Measurements from ENCODE around the gene COPE.

Gene COPE

DNA sequence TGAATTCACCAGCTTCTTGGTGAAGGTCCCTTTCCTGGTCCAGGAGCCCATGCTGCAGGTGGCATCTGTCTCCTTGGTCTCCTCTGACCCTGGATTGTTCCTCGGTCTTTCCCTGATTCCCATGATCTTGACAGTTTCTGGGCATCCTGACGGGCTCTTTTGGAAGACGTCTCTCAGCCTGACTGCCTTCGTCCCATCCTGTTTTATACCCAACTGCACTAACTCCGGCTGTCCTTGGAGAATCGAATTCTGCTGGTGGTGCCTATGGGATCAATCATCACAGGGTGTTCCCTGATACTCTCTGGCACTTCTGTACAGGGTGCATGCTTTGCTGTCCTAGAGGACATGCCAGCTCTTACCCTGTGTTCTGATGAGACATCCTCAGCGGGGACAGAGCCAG lies 42.3 kb downstream of the COPE start:
- DNase-seq (ENCODE audit: insufficient read length, low spot score) = no peak
- FAIRE-seq = no peak
- TF ChIP-seq, protein P1, sequence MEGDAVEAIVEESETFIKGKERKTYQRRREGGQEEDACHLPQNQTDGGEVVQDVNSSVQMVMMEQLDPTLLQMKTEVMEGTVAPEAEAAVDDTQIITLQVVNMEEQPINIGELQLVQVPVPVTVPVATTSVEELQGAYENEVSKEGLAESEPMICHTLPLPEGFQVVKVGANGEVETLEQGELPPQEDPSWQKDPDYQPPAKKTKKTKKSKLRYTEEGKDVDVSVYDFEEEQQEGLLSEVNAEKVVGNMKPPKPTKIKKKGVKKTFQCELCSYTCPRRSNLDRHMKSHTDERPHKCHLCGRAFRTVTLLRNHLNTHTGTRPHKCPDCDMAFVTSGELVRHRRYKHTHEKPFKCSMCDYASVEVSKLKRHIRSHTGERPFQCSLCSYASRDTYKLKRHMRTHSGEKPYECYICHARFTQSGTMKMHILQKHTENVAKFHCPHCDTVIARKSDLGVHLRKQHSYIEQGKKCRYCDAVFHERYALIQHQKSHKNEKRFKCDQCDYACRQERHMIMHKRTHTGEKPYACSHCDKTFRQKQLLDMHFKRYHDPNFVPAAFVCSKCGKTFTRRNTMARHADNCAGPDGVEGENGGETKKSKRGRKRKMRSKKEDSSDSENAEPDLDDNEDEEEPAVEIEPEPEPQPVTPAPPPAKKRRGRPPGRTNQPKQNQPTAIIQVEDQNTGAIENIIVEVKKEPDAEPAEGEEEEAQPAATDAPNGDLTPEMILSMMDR (IDR thresholded peaks at IDR 0.05; ENCODE audit: insufficient read depth, missing control alignments) = no peak

DNA sequence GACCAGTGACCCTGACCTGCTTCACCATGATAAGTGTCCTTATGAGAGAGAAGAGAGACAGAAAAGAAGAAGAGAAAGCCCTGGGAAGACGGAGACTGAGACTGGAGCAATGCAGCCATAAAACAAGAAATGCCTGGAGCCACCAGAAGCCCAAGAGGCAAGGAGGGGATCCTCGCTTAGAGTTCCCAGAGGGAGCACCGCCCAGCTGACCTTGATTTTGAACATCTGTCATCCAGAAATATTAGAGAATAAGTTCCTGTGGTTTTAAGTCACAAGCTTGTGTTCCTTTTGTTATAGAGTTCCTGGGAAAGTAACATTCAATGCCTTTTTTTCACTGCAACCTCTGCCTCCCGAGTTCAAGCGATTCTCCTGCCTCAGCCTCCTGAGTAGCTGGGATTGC lies 43.5 kb downstream of the COPE start:
- TF ChIP-seq, protein P1 (IDR thresholded peaks at IDR 0.05; ENCODE audit: insufficient read depth, missing control alignments) = no peak
- DNase-seq (ENCODE audit: insufficient read length, low spot score) = no peak
- no peak for FAIRE-seq

- TF ChIP-seq, protein P1 (IDR thresholded peaks at IDR 0.05; ENCODE audit: insufficient read depth, missing control alignments) = no peak
- DNase-seq (ENCODE audit: insufficient read length, low spot score) = peak; percentile 82
- FAIRE-seq = peak; percentile 66
These were observed 47.6 kb downstream of the COPE start for GRCh38 chr19:18871543-18871942.

DNA sequence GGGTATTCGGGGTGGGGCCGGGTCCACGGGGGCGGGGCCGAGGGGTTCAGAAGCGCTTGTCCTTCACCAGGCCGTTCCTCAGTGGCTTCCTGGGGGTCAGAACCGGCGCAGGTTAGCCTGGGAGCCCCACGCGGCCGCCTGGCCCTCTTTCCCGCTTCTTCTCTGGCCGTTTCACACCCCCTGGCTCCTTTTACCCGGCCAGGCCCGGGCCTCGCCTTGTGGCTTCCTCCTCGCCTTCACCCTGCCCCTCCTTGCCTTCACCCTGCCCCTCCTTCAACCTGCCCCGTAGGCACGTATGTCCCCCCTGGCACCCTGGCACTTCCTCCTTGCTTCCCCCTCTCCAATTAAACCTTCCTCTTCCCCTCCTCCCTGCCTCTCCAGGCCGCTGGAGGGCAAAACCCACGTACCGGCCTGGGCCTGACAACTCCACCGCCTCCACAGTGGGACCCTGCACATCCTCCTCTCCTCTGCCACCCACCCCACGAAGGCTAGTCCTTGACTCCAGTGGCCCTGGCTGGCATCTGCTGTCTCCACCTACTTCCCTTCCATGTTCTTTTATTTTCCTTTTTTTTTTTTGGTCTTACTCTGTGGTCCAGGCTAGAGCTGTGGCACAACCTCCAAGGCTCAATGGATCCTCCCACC lies 48.5 kb downstream of the COPE start:
- TF ChIP-seq, protein P1 (IDR thresholded peaks at IDR 0.05; ENCODE audit: insufficient read depth, missing control alignments) = no peak
- DNase-seq (ENCODE audit: insufficient read length, low spot score) (no peak), FAIRE-seq (no peak)

- TF ChIP-seq, protein P1 (IDR thresholded peaks at IDR 0.05; ENCODE audit: insufficient read depth, missing control alignments) = no peak
- FAIRE-seq = no peak
- no peak for DNase-seq (ENCODE audit: insufficient read length, low spot score)
These were observed 49.2 kb downstream of the COPE start for GRCh38 chr19:18869781-18870530.

GRCh38 chr19:18869023-18869618 lies 50.1 kb downstream of the COPE start:
- FAIRE-seq (no peak), DNase-seq (ENCODE audit: insufficient read length, low spot score) (no peak)
- TF ChIP-seq, protein P1 (IDR thresholded peaks at IDR 0.05; ENCODE audit: insufficient read depth, missing control alignments) = no peak
